ENCODE results near the gene MON2. TPM values are rescaled to one million over a fixed set of nuclear protein-coding genes. Genes with fewer than 3 reads are reported as not detected.

The MON2 gene
- total and polyA plus RNA-seq, 10 of the 15 experiments (the other 5 are each of a cell fraction or from before 2014, with no cell fraction given): 5.4 to 34.3 (median 23.4) TPM

DNA sequence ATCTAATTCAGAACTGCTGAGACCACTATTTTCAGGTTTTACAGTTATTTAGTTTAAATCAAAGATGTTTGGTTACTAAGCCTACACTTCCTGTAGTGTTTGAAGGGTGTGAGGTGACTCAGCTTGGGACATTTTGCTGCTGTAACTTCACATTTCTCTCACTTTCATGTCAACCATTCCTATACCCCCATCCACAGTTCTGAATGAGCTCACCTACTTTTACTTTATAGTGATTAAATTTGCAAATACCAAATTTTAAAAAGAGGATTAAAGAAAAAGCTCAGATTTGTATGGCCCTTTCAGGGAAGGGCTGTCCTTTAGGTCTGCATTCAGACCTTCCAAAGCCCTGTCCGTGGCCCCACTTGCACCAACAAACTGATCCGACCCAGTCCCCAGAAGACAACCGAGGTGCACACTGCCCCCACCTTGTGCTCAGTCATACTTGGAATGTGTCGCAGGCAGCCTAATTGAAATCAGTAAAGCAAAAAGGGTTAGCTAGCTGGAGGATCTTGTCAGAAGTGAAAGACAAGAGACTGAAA lies 174.4 kb downstream of the MON2 start (continued):
- TF ChIP-seq PML (IDR thresholded peaks at IDR 0.05; ENCODE audit: low read length): peak; percentile 66; the same call in 1 of the 2 replicates
- TF ChIP-seq, protein P1, sequence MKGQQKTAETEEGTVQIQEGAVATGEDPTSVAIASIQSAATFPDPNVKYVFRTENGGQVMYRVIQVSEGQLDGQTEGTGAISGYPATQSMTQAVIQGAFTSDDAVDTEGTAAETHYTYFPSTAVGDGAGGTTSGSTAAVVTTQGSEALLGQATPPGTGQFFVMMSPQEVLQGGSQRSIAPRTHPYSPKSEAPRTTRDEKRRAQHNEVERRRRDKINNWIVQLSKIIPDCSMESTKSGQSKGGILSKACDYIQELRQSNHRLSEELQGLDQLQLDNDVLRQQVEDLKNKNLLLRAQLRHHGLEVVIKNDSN (IDR thresholded peaks at IDR 0.05; ENCODE audit: borderline replicate concordance, extremely low read length, insufficient read depth, low read depth, low read length): no peak
- peak; percentile 26; the same call in 1 of the 2 replicates for TF ChIP-seq GABPA (IDR thresholded peaks at IDR 0.05; ENCODE audit: low read depth)
- TF ChIP-seq ZNF217 (IDR thresholded peaks at IDR 0.05): no peak
- peak; percentile 80 for TF ChIP-seq JUNB (IDR thresholded peaks at IDR 0.05)
- TF ChIP-seq, protein P2, sequence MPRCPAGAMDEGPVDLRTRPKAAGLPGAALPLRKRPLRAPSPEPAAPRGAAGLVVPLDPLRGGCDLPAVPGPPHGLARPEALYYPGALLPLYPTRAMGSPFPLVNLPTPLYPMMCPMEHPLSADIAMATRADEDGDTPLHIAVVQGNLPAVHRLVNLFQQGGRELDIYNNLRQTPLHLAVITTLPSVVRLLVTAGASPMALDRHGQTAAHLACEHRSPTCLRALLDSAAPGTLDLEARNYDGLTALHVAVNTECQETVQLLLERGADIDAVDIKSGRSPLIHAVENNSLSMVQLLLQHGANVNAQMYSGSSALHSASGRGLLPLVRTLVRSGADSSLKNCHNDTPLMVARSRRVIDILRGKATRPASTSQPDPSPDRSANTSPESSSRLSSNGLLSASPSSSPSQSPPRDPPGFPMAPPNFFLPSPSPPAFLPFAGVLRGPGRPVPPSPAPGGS (IDR thresholded peaks at IDR 0.05; ENCODE audit: borderline replicate concordance, insufficient read depth, low read depth, low read length, poor library complexity, severe bottlenecking): no peak
- TF ChIP-seq, protein P3, sequence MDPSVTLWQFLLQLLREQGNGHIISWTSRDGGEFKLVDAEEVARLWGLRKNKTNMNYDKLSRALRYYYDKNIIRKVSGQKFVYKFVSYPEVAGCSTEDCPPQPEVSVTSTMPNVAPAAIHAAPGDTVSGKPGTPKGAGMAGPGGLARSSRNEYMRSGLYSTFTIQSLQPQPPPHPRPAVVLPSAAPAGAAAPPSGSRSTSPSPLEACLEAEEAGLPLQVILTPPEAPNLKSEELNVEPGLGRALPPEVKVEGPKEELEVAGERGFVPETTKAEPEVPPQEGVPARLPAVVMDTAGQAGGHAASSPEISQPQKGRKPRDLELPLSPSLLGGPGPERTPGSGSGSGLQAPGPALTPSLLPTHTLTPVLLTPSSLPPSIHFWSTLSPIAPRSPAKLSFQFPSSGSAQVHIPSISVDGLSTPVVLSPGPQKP (IDR thresholded peaks at IDR 0.05; ENCODE audit: low read depth, low read length): no peak
- TF ChIP-seq KAT2A (conservative IDR thresholded peaks at IDR 0.05; ENCODE audit: control insufficient read depth, low read depth, low read length): no peak
- peak; percentile 52; the same call in 1 of the 2 replicates for TF ChIP-seq DPF2 (IDR thresholded peaks at IDR 0.05)
- no peak for TF ChIP-seq FOXK2 (IDR thresholded peaks at IDR 0.05)
- TF ChIP-seq SMAD1 (IDR thresholded peaks at IDR 0.05; ENCODE audit: low read depth, partially characterized antibody): no peak
- TF ChIP-seq KDM1A (IDR thresholded peaks at IDR 0.05; ENCODE audit: borderline replicate concordance): no peak
- no peak for TF ChIP-seq RB1 (IDR thresholded peaks at IDR 0.05; ENCODE audit: borderline replicate concordance)
- no peak for TF ChIP-seq MYC (IDR thresholded peaks at IDR 0.05; ENCODE audit: insufficient read depth, insufficient read length, insufficient replicate concordance, low read length, severe bottlenecking)
- TF ChIP-seq CREM (IDR thresholded peaks at IDR 0.05; ENCODE audit: low read depth): peak; percentile 58; the same call in 1 of the 2 replicates
- 0 out of 2 replicates have a peak, but pooled peaks have one; percentile 58 for TF ChIP-seq TCF7 (IDR thresholded peaks at IDR 0.05; ENCODE audit: borderline replicate concordance)
- no peak for TF ChIP-seq NFYB (IDR thresholded peaks at IDR 0.05; ENCODE audit: insufficient read depth, low read depth, low read length)
- no peak for TF ChIP-seq TCF12 (IDR thresholded peaks at IDR 0.05; ENCODE audit: low read depth, low read length)
- TF ChIP-seq CBFB (IDR thresholded peaks at IDR 0.05; ENCODE audit: low read depth): no peak
- TF ChIP-seq RAD51 (IDR thresholded peaks at IDR 0.05): no peak
- 0 out of 2 replicates have a peak, but pooled peaks have one; percentile 9 for TF ChIP-seq BMI1 (IDR thresholded peaks at IDR 0.05; ENCODE audit: borderline replicate concordance)
- TF ChIP-seq JUND (IDR thresholded peaks at IDR 0.05; ENCODE audit: low read depth, low read length): no peak
- TF ChIP-seq NFXL1 (IDR thresholded peaks at IDR 0.05; ENCODE audit: borderline replicate concordance): no peak
- peak; percentile 61; the same call in 1 of the 2 replicates for TF ChIP-seq ATF7 (IDR thresholded peaks at IDR 0.05; ENCODE audit: low read depth)
- peak; percentile 28; the same call in 1 of the 2 replicates for TF ChIP-seq MTA2 (IDR thresholded peaks at IDR 0.05; ENCODE audit: low read depth)
- no peak for TF ChIP-seq TBL1XR1 (IDR thresholded peaks at IDR 0.05; ENCODE audit: low read depth, low read length)
- TF ChIP-seq, protein P4, sequence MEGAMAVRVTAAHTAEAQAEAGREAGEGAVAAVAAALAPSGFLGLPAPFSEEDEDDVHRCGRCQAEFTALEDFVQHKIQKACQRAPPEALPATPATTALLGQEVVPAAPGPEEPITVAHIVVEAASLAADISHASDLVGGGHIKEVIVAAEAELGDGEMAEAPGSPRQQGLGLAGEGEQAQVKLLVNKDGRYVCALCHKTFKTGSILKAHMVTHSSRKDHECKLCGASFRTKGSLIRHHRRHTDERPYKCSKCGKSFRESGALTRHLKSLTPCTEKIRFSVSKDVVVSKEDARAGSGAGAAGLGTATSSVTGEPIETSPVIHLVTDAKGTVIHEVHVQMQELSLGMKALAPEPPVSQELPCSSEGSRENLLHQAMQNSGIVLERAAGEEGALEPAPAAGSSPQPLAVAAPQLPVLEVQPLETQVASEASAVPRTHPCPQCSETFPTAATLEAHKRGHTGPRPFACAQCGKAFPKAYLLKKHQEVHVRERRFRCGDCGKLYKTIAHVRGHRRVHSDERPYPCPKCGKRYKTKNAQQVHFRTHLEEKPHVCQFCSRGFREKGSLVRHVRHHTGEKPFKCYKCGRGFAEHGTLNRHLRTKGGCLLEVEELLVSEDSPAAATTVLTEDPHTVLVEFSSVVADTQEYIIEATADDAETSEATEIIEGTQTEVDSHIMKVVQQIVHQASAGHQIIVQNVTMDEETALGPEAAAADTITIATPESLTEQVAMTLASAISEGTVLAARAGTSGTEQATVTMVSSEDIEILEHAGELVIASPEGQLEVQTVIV (IDR thresholded peaks at IDR 0.05; ENCODE audit: borderline replicate concordance, partially characterized antibody): no peak
